ENCODE measurements around the gene NFAT5.

Gene NFAT5

DNA sequence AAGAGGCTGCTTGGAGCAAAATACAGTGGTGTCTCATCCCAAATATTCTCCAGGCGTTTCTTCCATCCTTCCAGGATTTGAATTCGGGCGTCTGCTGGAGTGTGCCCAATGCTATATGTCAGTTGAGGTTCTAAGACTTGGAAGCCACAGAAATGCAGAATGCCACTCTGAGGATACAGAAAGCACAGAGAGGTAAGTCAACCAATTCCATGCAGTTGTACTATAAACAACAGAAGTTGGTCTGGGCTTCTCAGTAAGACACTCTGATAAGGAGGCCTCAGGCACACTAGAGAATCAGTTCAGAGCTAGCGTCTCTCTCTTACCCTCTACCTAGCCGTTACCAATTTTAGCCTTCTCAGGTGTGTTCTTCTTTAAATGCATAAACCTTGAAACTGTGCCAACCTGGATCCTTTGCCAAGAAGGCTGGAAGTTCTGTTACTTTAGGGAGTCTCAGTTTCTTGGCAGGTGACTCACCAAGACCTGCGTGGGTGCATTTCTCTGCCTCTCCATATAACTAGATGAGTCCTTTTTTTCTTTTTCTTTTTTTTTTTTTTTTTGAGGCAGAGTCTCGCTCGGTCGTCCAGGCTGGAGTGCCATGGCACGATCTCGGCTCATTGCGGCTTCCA, 145.5 kb downstream of the NFAT5 start:
- H3K9ac ChIP-seq (ENCODE audit: low read length in 5 of 5): peak overlapping the region in 1 of 5 donors; percentile 5

DNA sequence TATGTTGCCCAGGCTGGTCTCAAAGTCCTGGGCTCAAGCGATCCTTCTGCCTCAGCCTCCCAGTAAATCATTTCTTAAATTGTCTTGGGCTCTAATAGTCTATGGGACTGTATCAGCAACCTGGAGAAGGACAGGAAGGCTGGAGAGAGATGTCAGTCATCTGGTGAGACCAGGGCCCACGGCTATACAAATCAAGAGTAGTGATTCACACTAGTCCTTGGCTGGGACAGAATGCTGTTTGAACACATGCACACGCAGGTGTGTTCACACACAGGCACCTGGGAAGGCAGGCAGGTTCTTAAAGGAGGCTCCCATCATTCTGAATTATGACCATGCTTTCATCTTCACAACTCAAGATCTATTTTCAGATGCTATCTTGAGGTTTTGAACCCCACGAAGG, 146.5 kb downstream of the NFAT5 start:
- Histone ChIP-seq H3K4me1 (ENCODE audit: control insufficient read depth in 5 of 5, insufficient read depth in 5 of 5, low read length in 5 of 5) (peaks cover 0 to 17% (median 4%) of the 10 kb centered on the region in 5 donors), H3K27ac (ENCODE audit: low read depth, low read length) (peak overlapping the region; percentile 46), H3K9ac (ENCODE audit: low read length in 5 of 5) (no peak overlapping the region), H3K36me3 (ENCODE audit: control insufficient read depth in 5 of 5, insufficient read depth in 5 of 5, low read length in 5 of 5) (peaks cover 3 to 50% (median 38%) of the 10 kb centered on the region in 5 donors), H3K4me3 (ENCODE audit: low read depth in 1 of 5, low read length in 5 of 5) (no peak overlapping the region), H3K9me3 (ENCODE audit: control insufficient read depth in 5 of 5, low read length in 5 of 5) (no peaks in the 10 kb centered on the region), H3K27me3 (ENCODE audit: control insufficient read depth in 5 of 5, insufficient read depth in 4 of 5, low read length in 5 of 5) (no peaks in the 10 kb centered on the region)

More for the DNA sequence above, 145.5 kb downstream of the NFAT5 start:
- H3K9me3 ChIP-seq (ENCODE audit: control insufficient read depth in 5 of 5, low read length in 5 of 5): no peaks in the 10 kb centered on the region
- H3K4me1 ChIP-seq (ENCODE audit: control insufficient read depth in 5 of 5, insufficient read depth in 5 of 5, low read length in 5 of 5): peaks cover 0 to 20% (median 7%) of the 10 kb centered on the region in 5 donors
- H3K4me3 ChIP-seq (ENCODE audit: low read depth in 1 of 5, low read length in 5 of 5): no peak overlapping the region
- no peaks in the 10 kb centered on the region for H3K27me3 ChIP-seq (ENCODE audit: control insufficient read depth in 5 of 5, insufficient read depth in 4 of 5, low read length in 5 of 5)
- H3K27ac ChIP-seq (ENCODE audit: low read depth, low read length): peak overlapping the region; percentile 46
- peaks cover 0 to 42% (median 34%) of the 10 kb centered on the region in 5 donors for H3K36me3 ChIP-seq (ENCODE audit: control insufficient read depth in 5 of 5, insufficient read depth in 5 of 5, low read length in 5 of 5)

DNA sequence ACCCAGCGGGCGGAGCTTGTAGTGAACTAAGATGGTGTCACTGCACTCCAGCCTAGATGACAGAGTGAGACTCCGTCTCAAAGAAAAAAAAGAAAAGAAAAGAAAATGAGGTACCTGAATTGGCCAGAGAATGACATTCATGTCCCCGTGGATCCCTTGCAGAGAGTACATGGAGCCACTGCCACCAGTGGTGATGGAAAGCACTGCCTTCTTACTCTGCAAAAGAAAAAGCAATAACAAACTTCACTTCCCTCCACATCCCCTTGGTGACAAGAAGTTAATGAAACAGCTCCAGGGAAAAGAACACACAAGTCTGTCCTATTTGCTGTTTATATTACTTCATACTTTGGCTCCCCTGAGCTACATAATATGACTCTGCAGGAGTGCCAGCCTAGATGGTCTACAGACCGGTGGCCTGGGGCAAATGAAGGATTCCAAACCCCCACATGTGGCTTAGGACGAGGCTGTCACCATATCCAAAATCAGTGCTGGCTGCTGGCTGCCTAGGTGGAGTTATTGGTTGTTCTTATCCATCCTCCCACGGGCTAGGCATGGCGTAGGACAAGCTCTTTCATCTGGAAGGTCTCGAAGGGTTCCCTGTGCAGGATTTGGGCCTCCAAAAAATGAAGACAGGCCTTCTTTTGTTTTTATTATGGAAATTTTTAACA, 147.3 kb downstream of the NFAT5 start:
- H3K27me3 ChIP-seq (ENCODE audit: control insufficient read depth in 5 of 5, insufficient read depth in 4 of 5, low read length in 5 of 5): no peaks in the 10 kb centered on the region
- H3K9ac ChIP-seq (ENCODE audit: low read length in 5 of 5): no peak overlapping the region
- H3K27ac ChIP-seq (ENCODE audit: low read depth, low read length): no peak overlapping the region
- H3K9me3 ChIP-seq (ENCODE audit: control insufficient read depth in 5 of 5, low read length in 5 of 5): no peaks in the 10 kb centered on the region
- H3K4me3 ChIP-seq (ENCODE audit: low read depth in 1 of 5, low read length in 5 of 5): no peak overlapping the region
- peaks cover 0 to 17% (median 4%) of the 10 kb centered on the region in 5 donors for H3K4me1 ChIP-seq (ENCODE audit: control insufficient read depth in 5 of 5, insufficient read depth in 5 of 5, low read length in 5 of 5)
- H3K36me3 ChIP-seq (ENCODE audit: control insufficient read depth in 5 of 5, insufficient read depth in 5 of 5, low read length in 5 of 5): peaks cover 3 to 58% (median 43%) of the 10 kb centered on the region in 5 donors

DNA sequence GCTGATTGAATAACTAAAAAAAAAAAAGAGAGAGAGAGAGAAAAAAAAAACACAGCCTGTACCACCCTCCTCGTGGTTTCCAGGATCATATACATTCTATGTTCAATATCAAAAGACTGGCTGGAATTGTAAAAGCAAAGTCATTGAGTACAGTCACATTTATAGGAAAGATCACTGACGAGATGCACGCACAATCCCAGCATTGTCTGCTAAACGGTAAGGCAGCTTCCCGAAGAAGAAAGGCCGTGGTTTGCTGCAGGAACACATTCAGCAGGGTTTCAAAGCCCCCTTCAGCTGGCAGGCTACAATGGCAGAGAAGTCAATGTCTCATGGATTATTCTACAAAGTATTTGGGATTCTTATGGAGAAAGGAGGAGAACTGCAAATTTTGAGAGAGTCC, 151.3 kb downstream of the NFAT5 start:
- H3K4me3 ChIP-seq (ENCODE audit: low read depth in 1 of 5, low read length in 5 of 5): no peak overlapping the region
- no peak overlapping the region for H3K27ac ChIP-seq (ENCODE audit: low read depth, low read length)
- no peaks in the 10 kb centered on the region for H3K27me3 ChIP-seq (ENCODE audit: control insufficient read depth in 5 of 5, insufficient read depth in 4 of 5, low read length in 5 of 5)
- H3K36me3 ChIP-seq (ENCODE audit: control insufficient read depth in 5 of 5, insufficient read depth in 5 of 5, low read length in 5 of 5): peaks cover 3 to 57% (median 34%) of the 10 kb centered on the region in 5 donors
- H3K4me1 ChIP-seq (ENCODE audit: control insufficient read depth in 5 of 5, insufficient read depth in 5 of 5, low read length in 5 of 5): peaks cover 0 to 16% (median 0%) of the 10 kb centered on the region in 5 donors
- no peak overlapping the region for H3K9ac ChIP-seq (ENCODE audit: low read length in 5 of 5)
- H3K9me3 ChIP-seq (ENCODE audit: control insufficient read depth in 5 of 5, low read length in 5 of 5): no peaks in the 10 kb centered on the region

DNA sequence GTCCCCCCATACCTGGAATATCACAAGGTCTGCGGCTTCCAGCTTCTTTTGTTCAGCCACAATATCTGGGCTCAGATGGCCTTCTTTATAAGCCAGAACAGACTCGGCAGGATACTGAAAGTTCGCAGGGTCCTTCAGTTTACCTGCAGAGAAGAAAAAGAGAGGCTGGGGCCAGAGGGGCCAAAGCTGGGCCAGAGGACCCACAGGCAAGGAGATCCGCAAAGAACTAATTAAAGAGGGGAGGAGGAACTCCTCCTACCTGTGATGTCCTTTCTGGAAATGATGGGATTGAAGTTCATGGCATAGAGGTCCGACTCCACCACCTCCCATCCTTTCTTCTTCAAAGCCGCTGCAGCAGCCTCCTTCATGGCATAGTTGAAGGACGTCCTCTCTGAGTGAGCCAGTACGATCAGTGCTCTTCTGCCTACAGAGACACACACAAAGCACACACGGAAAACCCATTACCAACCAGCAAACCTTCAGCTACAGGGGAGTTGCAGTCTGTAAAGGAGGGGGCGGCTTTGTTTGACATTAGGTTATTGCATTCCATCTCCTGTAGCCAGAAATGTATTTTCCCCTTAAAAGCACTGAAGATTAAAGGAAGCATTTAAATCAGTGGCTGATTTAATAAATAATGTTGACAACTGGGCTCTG, 152.5 kb downstream of the NFAT5 start:
- peaks cover 0 to 12% (median 0%) of the 10 kb centered on the region in 5 donors for H3K4me1 ChIP-seq (ENCODE audit: control insufficient read depth in 5 of 5, insufficient read depth in 5 of 5, low read length in 5 of 5)
- no peaks in the 10 kb centered on the region for H3K9me3 ChIP-seq (ENCODE audit: control insufficient read depth in 5 of 5, low read length in 5 of 5)
- H3K27ac ChIP-seq (ENCODE audit: low read depth, low read length): no peak overlapping the region
- H3K27me3 ChIP-seq (ENCODE audit: control insufficient read depth in 5 of 5, insufficient read depth in 4 of 5, low read length in 5 of 5): no peaks in the 10 kb centered on the region
- no peak overlapping the region for H3K9ac ChIP-seq (ENCODE audit: low read length in 5 of 5)
- peaks cover 3 to 45% (median 28%) of the 10 kb centered on the region in 5 donors for H3K36me3 ChIP-seq (ENCODE audit: control insufficient read depth in 5 of 5, insufficient read depth in 5 of 5, low read length in 5 of 5)
- H3K4me3 ChIP-seq (ENCODE audit: low read depth in 1 of 5, low read length in 5 of 5): no peak overlapping the region

DNA sequence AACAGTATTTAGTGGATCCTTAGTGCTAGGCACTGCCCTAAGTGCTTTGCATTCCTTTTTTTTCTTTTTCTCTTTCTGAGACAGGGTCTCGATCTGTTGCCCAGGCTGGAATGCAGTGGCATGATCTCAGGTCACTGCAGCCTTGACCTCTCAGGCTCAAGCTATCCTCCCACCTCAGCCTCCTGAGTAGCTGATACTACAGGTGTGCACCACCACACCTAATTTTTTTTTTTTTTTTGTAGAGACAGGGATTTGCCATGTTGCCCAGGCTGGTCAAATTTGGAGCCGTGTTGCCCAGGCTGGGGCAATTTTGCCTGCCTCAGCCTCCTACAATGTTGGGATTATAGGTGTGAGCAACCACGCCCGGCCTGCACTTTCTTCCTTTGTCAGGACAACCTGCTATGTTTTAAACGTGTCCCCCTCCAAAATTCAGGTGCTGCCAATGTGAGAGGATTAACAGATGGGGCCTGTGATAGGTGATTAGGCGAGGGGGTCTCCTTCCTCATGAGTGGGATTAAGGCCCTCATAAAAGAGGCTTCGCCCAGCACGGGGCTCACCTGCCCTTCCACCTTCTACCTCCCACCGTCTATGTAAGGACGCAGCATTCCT, 155.2 kb downstream of the NFAT5 start:
- H3K9ac ChIP-seq (ENCODE audit: low read length in 5 of 5): no peak overlapping the region
- peaks cover 3 to 28% (median 20%) of the 10 kb centered on the region in 5 donors for H3K36me3 ChIP-seq (ENCODE audit: control insufficient read depth in 5 of 5, insufficient read depth in 5 of 5, low read length in 5 of 5)
- H3K27ac ChIP-seq (ENCODE audit: low read depth, low read length): no peak overlapping the region
- no peak overlapping the region for H3K4me3 ChIP-seq (ENCODE audit: low read depth in 1 of 5, low read length in 5 of 5)
- no peaks in the 10 kb centered on the region for H3K9me3 ChIP-seq (ENCODE audit: control insufficient read depth in 5 of 5, low read length in 5 of 5)
- H3K27me3 ChIP-seq (ENCODE audit: control insufficient read depth in 5 of 5, insufficient read depth in 4 of 5, low read length in 5 of 5): no peaks in the 10 kb centered on the region
- peaks cover 2 to 18% (median 17%) of the 10 kb centered on the region in 5 donors for H3K4me1 ChIP-seq (ENCODE audit: control insufficient read depth in 5 of 5, insufficient read depth in 5 of 5, low read length in 5 of 5)

DNA sequence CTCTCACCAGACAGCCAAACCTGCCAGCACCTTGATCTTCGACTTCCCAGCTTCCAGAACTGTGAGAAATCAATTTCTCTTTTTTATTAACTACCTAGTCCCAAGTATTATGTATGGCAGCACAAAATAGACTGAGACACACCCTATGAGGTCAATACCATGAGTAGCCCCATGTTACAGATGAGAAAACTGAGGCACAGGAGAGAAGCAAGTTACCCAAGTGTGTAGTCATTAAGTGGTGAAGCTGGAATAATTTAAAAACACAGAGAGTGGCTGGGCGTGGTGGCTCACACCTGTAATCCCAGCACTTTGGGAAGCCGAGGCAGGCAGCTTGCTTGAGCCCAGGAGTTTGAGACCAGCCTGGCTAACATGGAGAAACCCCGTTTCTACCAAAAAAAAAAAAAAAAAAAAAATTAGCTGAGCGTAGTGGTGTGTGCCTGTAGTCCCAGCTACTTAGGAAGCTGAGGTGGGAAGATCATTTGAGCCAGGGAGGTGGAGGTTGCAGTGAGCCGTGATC, 155.7 kb downstream of the NFAT5 start:
- no peak overlapping the region for H3K9ac ChIP-seq (ENCODE audit: low read length in 5 of 5)

DNA sequence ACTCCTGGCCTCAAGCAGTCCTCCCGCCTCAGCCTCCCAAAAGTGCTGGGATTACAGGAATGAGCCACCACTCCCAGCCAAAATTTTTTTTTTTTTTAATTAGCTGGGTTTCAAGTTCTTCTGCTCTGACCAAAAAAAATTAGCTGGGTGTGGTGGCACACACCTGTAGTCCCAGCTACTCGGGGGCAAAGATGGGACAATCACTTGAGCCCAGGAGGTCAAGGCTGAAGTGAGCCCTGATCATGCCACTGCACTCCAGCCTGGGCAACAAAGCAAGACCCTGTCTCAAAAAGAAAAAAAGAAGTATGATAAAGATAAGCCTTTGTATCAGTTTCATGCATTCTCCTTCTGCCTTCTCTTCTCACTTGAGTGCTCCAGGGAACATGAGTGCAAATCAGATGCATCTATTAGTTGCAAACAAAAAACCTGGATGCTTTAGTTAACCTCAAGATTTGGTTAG, 158.7 kb downstream of the NFAT5 start:
- Histone ChIP-seq H3K27ac (ENCODE audit: low read depth, low read length) (peak overlapping the region; percentile 96), H3K4me1 (ENCODE audit: control insufficient read depth in 5 of 5, insufficient read depth in 5 of 5, low read length in 5 of 5) (peaks cover 5 to 39% (median 36%) of the 10 kb centered on the region in 5 donors), H3K9me3 (ENCODE audit: control insufficient read depth in 5 of 5, low read length in 5 of 5) (no peaks in the 10 kb centered on the region), H3K27me3 (ENCODE audit: control insufficient read depth in 5 of 5, insufficient read depth in 4 of 5, low read length in 5 of 5) (no peaks in the 10 kb centered on the region), H3K4me3 (ENCODE audit: low read depth in 1 of 5, low read length in 5 of 5) (peak overlapping the region in 2 of 5 donors; percentile 75 to 82), H3K36me3 (ENCODE audit: control insufficient read depth in 5 of 5, insufficient read depth in 5 of 5, low read length in 5 of 5) (peaks cover 0 to 7% (median 0%) of the 10 kb centered on the region in 5 donors), H3K9ac (ENCODE audit: low read length in 5 of 5) (peak overlapping the region in 2 of 5 donors; percentile 22 to 44)

More for the DNA sequence above, 155.7 kb downstream of the NFAT5 start:
- Histone ChIP-seq H3K4me3 (ENCODE audit: low read depth in 1 of 5, low read length in 5 of 5) (no peak overlapping the region), H3K36me3 (ENCODE audit: control insufficient read depth in 5 of 5, insufficient read depth in 5 of 5, low read length in 5 of 5) (peaks cover 3 to 28% (median 19%) of the 10 kb centered on the region in 5 donors), H3K4me1 (ENCODE audit: control insufficient read depth in 5 of 5, insufficient read depth in 5 of 5, low read length in 5 of 5) (peaks cover 2 to 24% (median 22%) of the 10 kb centered on the region in 5 donors), H3K27me3 (ENCODE audit: control insufficient read depth in 5 of 5, insufficient read depth in 4 of 5, low read length in 5 of 5) (no peaks in the 10 kb centered on the region), H3K27ac (ENCODE audit: low read depth, low read length) (no peak overlapping the region), H3K9me3 (ENCODE audit: control insufficient read depth in 5 of 5, low read length in 5 of 5) (no peaks in the 10 kb centered on the region)

DNA sequence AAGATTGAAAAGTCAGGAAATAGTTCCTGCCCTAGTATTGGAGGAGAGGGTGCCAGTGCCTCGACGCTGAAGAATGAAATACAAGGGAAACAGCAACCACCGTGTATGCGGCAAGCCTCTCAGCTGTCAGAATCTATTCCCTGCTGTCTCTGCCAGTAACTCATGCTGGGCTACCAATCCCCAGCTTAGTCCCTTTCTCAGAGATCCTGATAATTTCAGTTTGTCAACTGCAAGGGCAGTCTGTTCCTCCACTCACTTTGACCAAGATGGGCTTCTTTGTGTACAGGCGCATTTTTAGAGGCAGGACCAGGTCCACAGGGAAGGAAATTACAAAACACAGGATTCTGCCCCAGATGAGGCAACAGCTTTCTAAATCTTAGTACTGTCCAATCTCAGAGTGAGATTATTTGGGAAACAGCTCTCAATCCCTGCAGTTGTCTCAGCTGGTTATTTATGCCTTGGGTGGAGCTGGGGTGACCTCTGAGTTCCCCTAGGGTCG, 159.3 kb downstream of the NFAT5 start:
- Histone ChIP-seq H3K9me3 (ENCODE audit: control insufficient read depth in 5 of 5, low read length in 5 of 5) (no peaks in the 10 kb centered on the region), H3K9ac (ENCODE audit: low read length in 5 of 5) (peak overlapping the region in 3 of 5 donors; percentile 22 to 52 (median 44)), H3K27ac (ENCODE audit: low read depth, low read length) (peak overlapping the region; percentile 96), H3K4me1 (ENCODE audit: control insufficient read depth in 5 of 5, insufficient read depth in 5 of 5, low read length in 5 of 5) (peaks cover 5 to 39% (median 36%) of the 10 kb centered on the region in 5 donors), H3K27me3 (ENCODE audit: control insufficient read depth in 5 of 5, insufficient read depth in 4 of 5, low read length in 5 of 5) (no peaks in the 10 kb centered on the region), H3K4me3 (ENCODE audit: low read depth in 1 of 5, low read length in 5 of 5) (peak overlapping the region in 4 of 5 donors; percentile 73 to 82 (median 78)), H3K36me3 (ENCODE audit: control insufficient read depth in 5 of 5, insufficient read depth in 5 of 5, low read length in 5 of 5) (peaks cover 0 to 5% (median 0%) of the 10 kb centered on the region in 5 donors)

Data from subcutaneous abdominal adipose tissue (tissue), 5 donors.